Activated CD8-positive, alpha-beta memory T cell treated with anti-CD3 and anti-CD28 coated beads for 48 hours (primary cell): ENCODE results near the gene RSPO4.

Source experiments
- DNase-seq, 3 experiments: peaks; one replicate each; pipeline ENCODE4 v3.0.0-alpha.2; 2020; ENCODE audit warnings: low read depth in 2 of 3, low spot score in 2 of 3

The RSPO4 gene

DNA sequence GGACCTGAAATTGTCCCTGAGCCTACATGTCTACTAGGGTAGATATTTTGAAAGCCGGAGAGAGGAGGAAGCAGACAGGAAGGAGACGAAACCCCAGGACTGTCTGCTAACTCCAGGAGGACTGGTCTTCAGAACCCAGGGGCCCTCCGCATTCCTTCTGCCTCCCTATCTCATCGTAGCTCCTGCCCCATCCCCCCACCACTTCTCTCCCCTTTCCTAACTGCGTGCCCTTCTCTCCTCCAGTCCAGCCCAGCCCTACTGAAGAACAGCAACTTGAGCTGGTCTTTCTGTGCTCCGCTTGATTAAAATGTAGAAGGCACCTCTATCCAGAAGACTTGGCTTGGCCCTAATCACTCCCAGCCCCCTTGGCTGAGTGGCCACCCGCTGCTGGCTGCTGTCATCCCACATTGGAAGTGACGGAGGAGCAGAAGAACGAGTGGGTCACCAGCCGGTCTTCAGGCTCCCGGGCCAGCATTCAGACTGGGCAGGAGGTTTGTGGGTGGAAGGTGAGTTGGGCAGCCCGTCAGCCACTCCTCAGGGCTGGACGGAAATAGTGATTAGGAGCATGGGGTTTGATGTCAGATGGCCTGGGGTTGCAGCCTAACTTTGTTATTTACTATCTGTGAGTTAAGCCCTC lies 57.2 kb downstream of the RSPO4 start:
- no peak for DNase-seq

DNA sequence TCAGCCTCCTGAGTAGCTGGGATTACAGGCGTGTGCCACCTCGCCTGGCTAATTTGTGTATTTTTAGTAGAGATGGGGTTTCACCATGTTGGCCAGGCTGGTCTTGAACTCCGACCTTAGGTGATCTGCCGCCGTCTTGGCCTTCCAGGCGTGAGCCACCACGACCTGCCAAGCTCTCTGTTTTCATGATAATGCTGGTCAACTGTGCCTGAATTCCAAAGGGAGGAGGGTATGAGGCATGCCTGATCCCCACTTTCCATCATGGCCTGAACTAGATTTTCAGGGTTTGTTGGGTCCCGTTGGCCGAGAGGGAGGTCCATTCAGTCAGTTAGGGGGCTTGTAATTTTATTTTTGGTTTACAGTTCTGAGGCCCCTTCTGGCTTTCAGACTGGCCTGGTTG lies 58.0 kb downstream of the RSPO4 start:
- no peak for DNase-seq

DNA sequence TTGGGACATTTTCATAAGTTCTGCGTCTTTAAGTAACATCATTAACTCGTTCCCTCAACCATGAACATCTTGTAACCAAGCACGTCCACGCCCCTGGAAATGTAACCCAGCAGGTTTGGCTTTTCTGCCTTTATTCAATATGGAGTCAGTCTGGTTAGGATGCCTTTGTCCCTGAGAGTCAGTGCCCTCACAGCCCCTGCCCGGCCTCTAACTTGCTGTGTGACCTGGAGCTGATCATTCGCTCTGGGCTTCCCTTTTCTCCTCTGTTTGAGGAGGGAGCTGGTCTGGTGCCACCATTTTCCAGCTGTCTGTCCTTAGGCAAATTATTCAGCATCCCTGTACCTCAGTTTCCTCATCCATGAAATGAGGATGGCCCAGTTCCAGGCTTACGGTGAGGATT lies 59.5 kb downstream of the RSPO4 start:
- no peak for DNase-seq

DNA sequence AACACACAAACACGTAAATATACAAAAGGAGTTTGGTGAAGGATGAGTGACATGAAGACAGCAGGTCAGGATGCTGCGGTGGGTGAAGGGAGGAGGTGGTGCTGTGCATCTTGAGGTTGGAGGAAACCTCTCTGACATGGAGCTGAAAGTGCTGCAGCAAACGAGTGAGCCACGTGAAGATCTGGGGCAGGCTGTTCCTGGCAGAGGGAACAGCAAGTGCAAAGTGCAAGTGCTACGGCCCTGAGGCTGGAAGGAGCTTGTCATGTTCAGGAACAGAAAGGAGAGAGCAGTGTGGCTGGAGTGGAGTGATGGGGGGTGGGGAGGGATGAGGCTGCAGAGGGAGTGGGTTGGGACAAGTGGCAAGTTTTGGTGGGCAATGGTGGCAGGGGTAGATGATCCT lies 61.2 kb downstream of the RSPO4 start:
- DNase-seq, result no peak

DNA sequence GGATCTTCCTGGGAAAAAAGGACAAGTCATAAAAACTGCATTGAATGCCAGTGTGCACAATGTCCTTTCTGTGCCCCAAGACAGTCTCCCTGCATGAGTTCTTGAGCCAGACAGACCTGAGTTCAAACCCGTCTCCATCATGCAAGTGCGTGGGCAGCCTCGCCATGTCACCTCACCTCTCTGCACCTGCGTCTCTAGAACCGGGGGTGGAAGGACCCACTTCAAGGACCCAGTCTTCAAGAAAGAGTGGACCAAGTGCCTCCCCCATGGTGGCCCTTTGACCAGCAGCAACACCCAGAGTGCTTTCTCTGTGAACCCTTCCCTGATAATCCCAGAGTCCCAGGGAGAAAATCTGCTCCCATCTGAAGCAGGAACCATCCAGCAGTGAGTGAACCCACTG lies 62.5 kb downstream of the RSPO4 start:
- DNase-seq, result no peak

DNA sequence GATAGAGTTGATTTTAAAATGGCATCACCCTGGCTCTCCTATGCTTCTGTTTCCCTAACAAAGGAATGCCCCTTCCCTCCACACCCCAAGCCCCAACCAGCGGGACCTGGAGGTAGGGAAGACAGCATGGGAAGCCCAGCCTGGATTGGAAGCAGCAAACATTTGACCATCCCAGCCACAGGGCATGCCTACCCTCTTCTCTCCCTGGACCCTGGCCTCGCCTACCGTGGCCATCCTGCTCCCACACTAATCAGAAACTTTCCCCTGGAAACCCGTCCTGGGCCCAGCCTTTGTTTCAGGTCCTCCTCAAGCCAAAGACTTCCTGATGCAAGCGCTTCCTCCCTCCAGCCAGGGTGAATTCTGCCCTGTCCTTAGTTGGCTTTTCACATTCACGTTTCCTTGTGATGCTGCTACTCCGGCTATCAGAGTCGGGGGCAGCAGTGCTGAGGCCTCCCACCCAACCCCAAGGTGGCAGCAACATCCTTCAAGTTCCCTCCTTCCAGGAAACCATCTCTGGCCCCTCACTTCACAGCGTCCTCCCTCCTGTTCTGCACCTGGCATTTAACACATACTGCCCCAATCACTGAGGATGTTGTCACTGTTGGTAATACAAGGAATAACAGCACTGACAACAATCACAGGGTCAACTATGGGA lies 67.8 kb downstream of the RSPO4 start:
- DNase-seq, result no peak

DNA sequence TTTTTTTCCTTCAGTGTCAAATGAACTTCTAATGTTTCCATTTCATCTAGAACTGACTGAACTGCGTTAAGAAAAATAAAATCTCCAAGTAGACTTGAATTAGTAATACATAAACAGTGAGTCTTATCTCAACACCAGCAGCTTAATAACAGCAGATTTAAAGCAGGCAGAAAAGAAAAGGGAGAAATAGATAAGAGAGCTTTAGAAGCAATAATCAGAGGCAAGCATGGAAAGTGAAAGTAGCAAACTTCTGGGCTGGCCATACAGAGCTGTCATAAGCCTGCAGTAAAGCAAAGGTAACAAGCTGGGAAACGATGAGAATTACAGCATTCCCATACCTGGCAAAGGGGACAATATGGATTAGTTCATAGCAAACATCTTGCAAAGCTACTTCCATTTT lies 69.1 kb downstream of the RSPO4 start:
- no peak for DNase-seq

DNA sequence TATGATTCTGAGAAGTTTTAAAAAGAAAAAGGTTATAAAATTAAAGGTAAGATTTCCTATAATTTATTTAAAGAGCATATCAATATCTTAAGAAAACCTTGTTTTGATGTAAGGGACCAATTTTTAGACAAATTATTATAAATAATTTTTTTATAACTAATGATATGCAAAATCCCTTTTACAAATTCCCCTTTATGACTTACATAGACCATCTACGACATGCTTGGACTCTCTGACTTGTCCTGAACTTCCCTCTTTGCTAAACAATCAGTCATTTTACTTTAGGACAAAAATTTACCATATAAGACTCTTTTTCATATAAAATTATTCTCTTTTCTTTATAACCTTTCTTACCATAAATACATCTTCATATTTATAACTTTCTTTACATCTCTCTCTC lies 70.7 kb downstream of the RSPO4 start:
- DNase-seq, result no peak

DNA sequence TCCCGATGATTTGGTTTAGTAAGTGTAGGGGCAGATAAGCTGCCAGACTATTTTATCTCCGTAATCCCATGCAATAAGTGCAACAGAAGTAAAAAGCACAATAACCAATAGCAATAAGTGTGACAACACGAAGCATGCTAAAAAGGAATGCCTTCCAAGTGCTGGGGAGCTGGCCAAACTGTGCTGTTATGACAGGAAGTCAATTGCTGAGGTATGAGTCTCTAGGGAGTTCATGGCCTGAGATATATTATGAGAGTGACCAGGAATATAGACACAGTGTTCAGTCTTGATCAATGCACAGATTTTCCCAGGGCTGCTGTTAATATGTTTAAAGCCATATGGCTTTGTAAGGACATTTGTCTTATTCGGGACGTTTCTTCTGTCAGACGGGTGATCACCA lies 75.4 kb downstream of the RSPO4 start:
- DNase-seq, result no peak

DNA sequence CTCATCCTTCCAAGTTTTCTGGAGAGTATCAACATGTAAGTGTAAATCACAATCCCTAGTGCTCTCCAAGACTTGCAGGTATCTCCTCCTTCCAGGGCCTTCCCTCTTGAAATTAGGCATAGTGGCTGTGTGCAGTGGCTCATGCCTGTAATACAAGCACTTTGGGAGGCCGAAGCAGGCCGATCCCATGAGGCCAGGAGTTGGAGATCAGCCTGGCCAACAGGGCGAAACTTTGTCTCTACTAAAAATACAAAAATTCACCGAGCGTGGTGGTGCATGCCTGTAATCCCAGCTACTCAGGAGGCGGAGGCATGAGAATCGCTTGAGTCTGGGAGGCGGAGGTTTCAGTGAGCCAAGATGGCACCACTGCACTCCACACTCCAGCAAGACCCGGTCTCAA lies 76.6 kb downstream of the RSPO4 start:
- DNase-seq, result no peak

DNA sequence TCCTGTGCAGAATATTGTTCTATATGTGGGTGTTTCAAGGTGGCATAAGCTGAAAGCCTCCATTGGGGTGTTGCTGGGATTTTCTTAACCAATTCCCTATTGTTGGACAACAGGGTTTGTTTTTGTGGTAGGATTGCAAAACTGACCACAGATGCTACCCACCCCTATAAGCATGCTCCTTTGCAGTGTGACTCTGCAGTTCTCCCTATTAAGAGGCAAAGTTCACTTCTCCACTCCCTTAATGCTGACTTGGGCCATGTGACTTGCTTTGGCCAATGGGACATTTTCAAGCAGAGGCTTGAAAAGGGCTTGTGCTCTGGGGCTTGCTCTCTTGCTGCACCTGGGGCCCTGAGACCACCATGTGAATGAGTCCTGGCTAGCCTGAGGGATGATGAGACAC lies 77.5 kb downstream of the RSPO4 start:
- DNase-seq, result no peak

DNA sequence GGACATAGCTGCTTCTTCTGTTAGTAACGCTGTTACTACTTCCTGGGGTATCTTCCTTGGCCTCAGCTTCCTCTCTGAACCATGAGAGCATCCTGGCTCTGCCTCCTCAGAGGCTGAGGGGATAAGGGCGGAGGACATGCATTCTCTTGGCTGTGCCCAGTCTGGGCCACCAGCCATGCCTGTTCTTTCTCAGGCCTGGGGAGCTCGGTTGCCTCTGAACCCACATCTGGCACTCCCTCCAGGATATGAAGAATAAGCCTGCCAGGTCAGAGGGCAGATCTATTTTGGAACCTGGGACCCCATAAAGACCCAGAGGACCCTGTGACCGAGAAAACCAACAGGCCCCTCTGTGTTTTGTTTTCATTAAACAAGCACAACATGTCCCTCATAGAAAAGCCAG lies 79.3 kb downstream of the RSPO4 start:
- no peak for DNase-seq

DNA sequence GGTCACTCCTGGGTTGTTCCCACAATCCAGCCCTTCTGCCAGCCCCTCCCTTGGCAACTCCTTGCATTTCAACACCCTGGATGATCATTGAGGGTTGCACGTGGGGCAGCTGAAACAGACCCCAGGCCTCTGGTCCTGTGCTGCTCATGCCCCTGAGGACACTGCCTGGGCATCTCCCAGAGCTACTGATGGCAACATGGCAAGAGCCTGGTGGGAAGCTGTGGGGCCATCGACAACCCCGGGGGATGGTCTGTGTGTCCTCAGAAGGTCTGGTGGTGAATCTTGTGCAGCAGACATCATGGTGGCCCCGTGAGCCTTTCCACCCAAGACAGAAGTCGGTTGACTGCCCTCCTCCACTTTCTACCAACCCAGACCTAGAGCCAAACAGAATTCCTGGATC lies 81.0 kb downstream of the RSPO4 start:
- DNase-seq, result no peak

DNA sequence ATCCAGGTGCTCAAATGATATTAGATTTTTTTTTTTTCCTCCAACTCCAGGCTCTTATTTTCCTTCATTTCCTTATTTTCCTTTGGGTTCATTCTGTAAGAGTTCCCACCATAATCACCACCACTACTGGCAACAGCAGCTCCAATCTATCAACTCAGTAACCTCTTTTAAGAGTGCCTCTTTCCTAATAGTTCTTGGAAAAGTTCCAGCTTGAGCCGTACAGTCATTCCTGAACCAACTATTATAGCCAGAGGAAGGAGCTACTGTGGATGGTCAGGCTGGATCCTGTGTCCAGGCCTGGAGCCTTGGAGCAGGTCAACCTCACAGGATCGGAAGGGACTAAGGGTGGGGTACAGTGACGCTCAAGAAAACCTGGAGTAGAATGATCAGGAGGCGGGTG lies 81.8 kb downstream of the RSPO4 start:
- DNase-seq, result no peak

DNA sequence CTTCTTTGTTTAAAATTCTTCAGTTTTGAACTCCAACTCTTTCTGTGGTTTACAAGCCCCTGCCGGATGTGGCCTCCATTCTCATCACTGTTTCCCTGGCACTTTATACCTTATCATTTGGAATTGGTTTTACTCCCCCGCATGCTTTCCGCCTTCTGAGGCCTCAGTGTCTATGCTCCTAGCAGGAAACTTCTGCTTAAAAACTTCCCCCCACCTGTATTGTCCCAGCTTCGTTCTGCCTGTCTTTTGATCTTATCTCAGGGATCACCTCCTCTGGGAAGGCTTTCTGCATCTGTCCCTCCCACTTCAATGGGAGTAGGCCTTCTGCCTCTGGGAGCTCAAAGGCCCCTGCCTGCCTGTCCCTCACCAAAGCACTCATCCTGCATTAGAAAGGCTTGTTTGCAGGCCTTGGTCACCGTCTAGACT lies 82.6 kb downstream of the RSPO4 start:
- DNase-seq, result no peak

DNA sequence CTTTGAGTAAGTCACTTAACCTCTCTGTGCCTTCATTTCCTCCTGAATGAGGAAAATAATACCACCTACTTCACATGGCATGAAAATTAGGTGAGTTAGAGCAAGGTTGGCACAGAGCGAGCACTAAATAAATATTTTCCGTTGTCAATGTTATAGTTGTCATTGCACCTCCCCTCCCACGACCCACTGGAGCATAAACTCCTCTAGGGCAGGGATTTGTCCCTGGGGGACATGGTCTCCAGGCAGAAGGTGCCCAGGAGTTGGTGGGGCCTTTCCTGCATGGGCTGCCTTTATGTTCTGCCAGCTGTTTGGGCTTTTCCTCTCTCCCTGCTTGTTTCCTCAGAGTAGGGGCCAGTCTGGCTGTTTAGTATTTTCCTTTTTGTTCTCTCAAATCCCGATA lies 84.7 kb downstream of the RSPO4 start:
- DNase-seq, result no peak

DNA sequence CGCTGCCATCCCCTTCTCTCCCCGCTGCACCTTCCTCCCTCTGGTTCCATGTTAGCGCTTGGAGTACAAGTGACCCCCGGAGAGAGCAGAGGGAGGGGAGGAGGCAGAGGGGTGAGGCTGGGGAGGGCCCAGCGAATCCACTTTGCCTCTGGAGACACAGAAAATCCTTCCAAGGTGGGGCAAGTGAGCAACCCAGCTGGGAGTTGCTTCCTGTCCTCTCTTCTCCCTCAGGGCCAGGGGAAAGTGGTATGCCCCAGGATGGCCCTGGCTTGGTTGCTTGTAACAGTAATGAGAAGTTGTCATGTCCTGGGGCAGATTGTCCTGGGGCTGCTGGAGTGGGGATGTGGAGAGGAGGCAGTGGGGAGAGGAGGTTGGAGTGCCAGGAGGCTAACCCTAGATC lies 85.3 kb downstream of the RSPO4 start:
- no peak for DNase-seq

DNA sequence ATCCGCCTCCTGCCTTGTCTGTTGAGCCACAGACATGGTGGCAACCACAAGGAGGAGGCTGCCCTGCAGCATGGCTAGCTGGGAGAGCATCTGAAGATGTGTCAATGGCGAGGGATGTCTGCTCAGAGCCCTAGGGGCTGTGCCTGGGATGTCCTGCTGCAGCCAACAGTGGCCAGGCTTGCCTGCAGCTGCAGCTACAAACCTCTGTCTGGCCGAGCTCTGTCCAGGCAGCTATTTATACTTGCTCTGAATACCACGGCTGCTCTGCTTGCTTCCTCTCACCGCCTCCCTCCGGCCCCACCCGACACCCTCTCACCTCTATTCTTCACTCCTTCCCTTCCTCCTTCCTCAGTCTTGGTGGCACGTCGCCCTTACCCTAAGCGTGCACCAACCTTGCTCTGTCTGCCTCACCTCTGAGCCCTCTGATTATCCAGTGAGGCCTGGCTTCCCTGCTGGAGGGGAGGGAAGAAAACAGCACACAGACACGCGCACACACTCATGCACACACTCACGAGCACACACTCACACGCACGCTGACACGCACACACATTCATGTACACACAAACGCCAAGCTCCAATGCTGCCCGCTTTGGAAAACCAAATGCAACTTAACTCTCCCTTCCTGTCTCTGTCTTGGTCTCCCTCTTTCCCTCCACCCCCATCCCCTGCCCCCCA lies 85.8 kb downstream of the RSPO4 start, which contains the start of gene ANGPT4:
Gene ANGPT4 (minus strand): TSS at position 210 of the 675 bp plus-strand sequence. CDS start 120 bp downstream, at position 90.
- DNase-seq, result no peak

DNA sequence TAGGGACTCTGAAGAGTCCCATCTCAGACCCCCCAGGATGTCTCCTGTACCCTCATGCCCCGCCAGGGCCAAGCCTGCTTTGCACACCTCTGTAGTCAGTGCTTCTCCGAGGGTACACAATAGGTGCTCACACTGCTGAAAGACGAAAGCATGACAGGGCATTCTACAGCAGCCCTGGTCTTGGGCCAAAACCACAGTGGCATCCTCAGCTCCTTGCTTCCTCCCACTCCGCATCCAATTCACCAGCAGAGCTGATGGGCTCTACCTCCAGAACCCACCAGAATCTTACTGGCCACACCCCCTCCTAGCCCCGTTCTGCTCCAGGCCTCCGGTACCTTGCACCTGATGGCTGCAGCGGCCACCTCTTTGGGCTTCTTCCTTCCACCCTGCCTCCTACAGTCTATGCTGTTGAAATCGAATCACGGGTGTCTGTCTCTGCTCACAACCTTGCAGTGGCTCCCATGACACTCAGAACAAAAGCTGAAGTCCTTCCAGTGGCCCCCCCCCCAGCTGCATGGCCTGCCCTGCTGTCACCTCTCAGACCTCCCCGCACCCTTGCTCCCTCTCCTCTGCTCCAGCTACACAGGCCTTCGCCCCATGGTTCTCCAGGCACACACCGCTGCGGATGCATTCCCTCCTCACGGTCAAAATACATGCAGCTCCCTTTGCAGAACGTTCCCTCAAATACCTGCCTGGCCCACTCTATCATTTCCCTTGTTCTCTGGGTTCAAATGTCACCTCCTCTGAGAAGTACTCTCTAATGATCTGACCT lies 87.2 kb downstream of the RSPO4 start:
- DNase-seq, result no peak

DNA sequence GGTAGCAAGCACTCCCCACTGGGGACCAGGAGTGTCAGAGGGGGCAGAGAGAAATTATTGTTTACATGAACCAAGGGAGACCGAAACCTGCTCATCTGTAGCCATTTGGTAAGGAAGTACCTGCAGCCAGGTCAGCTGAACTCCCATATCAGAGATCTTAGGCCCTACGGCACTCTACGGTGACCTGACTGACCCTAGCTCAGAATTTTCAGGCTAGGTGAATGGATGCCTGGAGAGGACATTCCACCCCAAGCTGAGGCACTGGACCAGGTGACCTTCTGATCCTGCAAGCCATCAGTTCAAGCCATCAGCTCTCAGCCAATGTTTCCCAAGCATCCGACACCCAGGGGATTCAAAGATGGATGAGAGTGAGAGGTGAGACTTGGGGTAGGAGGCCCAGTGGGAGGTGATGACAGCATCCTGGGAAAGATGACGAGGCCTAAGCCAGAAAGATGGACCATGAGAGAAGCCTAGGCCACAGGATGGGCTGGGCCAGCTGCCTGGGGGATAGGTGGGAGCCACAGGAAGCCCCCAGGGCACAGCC lies 88.7 kb downstream of the RSPO4 start:
- no peak for DNase-seq

DNA sequence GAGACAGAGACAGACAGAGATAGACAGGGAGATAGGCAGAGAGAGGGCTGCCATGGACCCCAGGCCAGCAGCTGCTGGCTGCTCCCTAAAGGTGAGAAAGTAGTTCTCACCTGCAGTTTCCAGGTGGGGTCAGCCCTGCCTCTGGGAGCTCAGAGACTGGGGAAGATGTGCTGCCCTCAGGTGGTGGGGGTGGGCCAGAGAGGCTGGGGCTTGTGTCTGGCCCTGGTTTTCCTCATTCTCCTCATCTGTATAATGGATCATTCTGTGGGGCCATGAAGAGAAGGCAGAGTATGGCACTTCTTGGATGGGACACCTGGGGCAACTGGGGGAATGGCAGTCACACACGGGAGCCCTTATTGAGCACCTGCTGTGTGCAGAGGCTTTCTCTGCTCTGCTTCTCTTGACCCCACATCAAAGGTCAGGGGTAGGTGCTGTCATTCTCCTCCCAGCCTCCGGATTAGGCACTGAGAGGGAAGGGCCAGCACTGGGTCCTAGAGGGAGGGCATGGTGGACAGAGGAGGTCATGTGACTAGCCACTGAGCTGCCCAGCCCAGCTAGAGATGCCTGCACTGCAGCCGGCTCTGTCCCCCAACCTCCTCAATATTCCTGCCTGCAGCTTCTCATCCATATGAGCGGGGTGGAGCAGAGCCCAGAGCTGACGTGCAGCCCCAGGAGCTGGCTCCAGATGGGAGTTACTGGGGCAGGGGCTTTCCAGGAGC lies 90.1 kb downstream of the RSPO4 start:
- DNase-seq, result no peak
